Ovary (tissue), 9 donors: Measurements from ENCODE around the gene NCAPG. TPM values are rescaled to one million over a fixed set of nuclear protein-coding genes. Genes with fewer than 3 reads are reported as not detected.

Source experiments
- DNase-seq, 5 donors: peaks; one replicate each; pipeline ENCODE4 v3.0.0-alpha.2; 2019 to 2020
- H3K27ac ChIP-seq, 2 donors: fragments of 200-600 bp; one replicate each; pipeline versions ENCODE4 v1.5.1 to v1.8.0; 2019 to 2022
- H3K27me3 ChIP-seq: fragments of 200-600 bp; one replicate; pipeline ENCODE4 v1.8.0; 2022
- H3K36me3 ChIP-seq: fragments of 200-600 bp; sonication (generic); one replicate; pipeline ENCODE4 v1.5.1; 2019
- H3K4me1 ChIP-seq: one replicate; pipeline ENCODE4 v1.8.1; 2013; ENCODE audit warnings: mild to moderate bottlenecking, moderate library complexity; ENCODE audit not compliant: insufficient read depth
- H3K4me3 ChIP-seq: fragments of 200-600 bp; sonication (generic); one replicate; pipeline ENCODE4 v1.5.1; 2017
- H3K9me3 ChIP-seq, 2 donors: fragments of 200-600 bp in 1 of 2; sonication (generic) in 1 of 2; one replicate each; pipeline versions ENCODE4 v1.5.1 to v1.8.1; 2013 to 2019; ENCODE audit warnings: mild to moderate bottlenecking in 1 of 2, moderate library complexity in 1 of 2
- EP300 ChIP-seq: sonication (generic); formaldehyde crosslinking; IDR thresholded peaks from one replicate; pipeline ENCODE4 v1.6.1; 2017; ENCODE audit warnings: antibody characterized with exemption
- POLR2A ChIP-seq: fragments of 450-650 bp; IDR thresholded peaks from one replicate; pipeline ENCODE4 v1.6.1; 2017; ENCODE audit warnings: antibody characterized with exemption, mild to moderate bottlenecking, moderate library complexity
- WGBS, 3 donors: extraction: QIAGEN DNeasy Blood & Tissue Kit in 1 of 3; methylation state at CpG; one replicate each; pipeline versions ENCODE4 v1.1.5 to v1.1.7; 2013 to 2017; 5-methylcytosine and 5-hydroxymethylcytosine counted together
- intact Hi-C, 4 donors: fragments of 100-400 bp; cut with DNase I; formaldehyde crosslinking; loops; one replicate each; pipeline versions ENCODE4 v1.11.0 to v1.15.1; 2022 to 2023
- polyA plus RNA-seq, 2 donors: library from polyadenylated mRNA; stranded (reverse); fragments of 200-250 nt in 1 of 2; fragments of 350-450 nt in 1 of 2; fragmentation: Illumina TruSeq in 1 of 2; extraction: RNeasy Lipid Tissue Mini Kit (QIAGEN cat#74804) in 1 of 2; gene quantifications; one replicate each; pipeline ENCODE4 v1.2.3, GENCODE V29; 2013 to 2014
- total RNA-seq, 7 donors: library from RNA; depleted of rRNA in 2 of 7; stranded (reverse); fragments of >200 nt in 2 of 7; fragmentation: NEBNext Ultra II Directional in 3 of 7; extraction: Animal tissue kit (Norgen Biotek cat#: 25700) in 3 of 7; gene quantifications; one replicate each; pipeline versions ENCODE4 v1.1.0 to v1.2.4, GENCODE V29; 2016 to 2023
- TF ChIP-seq, protein P1 (sequence below), 3 donors: fragments of 450-650 bp in 2 of 3; fragments of 200-600 bp in 1 of 3; IDR thresholded peaks; one replicate each; pipeline versions ENCODE4 v1.5.1 to v1.8.0; 2016 to 2022; ENCODE audit warnings: antibody characterized with exemption in 3 of 3, mild to moderate bottlenecking in 1 of 3
- donor health status: DM: no; HTN: no; CAD: no; lungs with moderate emphysema.
- donor health status: DM: no; HTN: no; CAD: no.
- donor health status: Bipolar disorder and iron deficiency.
- donor health status: DM: yes; HTN: yes; CAD: no.
- donor health status: DM: no; HTN: no; CAD: no.
- donor health status: DM: yes; HTN: yes; CAD: no.

Gene NCAPG
- total and polyA plus RNA-seq, 9 donors: 0.25 to 1.9 (median 0.48) TPM; not detected in 2

DNA sequence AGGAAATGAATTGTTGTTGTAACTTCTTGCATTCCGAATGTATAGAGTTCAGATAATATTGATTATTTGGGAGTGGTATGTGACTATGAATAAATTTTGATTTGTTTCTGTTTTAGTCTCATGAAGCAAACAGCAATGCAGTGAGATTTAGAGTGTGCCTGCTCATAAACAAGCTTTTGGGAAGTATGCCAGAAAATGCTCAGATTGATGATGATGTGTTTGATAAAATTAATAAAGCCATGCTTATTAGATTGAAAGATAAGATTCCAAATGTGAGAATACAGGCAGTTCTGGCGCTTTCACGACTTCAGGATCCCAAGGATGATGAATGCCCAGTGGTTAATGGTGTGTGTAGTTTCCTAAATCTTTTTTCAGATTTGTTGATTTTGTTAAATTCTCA is 2.0 kb downstream of the NCAPG start:
- Histone ChIP-seq H3K4me3 (no peak overlapping the region), H3K27ac (no peak overlapping the region), H3K36me3 (no peaks in the 10 kb centered on the region), H3K27me3 (no peaks in the 10 kb centered on the region), H3K9me3 (no peaks in the 10 kb centered on the region), H3K4me1 (peaks cover under 1% of the 10 kb centered on the region)
- TF ChIP-seq, protein P1, sequence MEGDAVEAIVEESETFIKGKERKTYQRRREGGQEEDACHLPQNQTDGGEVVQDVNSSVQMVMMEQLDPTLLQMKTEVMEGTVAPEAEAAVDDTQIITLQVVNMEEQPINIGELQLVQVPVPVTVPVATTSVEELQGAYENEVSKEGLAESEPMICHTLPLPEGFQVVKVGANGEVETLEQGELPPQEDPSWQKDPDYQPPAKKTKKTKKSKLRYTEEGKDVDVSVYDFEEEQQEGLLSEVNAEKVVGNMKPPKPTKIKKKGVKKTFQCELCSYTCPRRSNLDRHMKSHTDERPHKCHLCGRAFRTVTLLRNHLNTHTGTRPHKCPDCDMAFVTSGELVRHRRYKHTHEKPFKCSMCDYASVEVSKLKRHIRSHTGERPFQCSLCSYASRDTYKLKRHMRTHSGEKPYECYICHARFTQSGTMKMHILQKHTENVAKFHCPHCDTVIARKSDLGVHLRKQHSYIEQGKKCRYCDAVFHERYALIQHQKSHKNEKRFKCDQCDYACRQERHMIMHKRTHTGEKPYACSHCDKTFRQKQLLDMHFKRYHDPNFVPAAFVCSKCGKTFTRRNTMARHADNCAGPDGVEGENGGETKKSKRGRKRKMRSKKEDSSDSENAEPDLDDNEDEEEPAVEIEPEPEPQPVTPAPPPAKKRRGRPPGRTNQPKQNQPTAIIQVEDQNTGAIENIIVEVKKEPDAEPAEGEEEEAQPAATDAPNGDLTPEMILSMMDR (IDR thresholded peaks at IDR 0.05): no peak
- no peak for TF ChIP-seq EP300
- no peak for TF ChIP-seq POLR2A
- intact Hi-C loops: loop anchor here in 2 of 4 donors (10.0 kb wide), 2 partner anchors 772 to 782 kb away; no protein-coding TSS in a partner anchor
- WGBS, 3 donors: 73 to 81% (median 80%) methylated on average over 3 of the region's 3 CpGs
- no peak for DNase-seq

DNA sequence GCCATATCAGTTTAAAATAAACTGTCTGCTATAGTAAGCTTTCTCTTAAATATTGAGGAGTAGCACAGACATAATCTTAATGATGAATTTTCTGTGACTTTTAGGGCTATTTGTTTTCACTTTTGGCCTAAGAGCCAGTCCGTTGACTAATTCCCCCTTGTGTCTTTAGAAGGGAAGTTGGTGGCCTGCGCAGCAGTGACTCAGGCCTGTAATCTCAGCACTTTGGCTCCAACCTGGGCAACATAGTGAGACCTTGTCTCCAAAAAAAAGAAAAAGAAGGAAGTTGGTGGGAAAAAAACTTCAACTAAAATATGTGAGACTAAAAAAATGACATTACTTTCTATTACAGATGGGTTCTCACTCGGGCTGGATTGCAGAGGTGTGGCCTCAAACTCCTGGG is 3.4 kb downstream of the NCAPG start:
- intact Hi-C loops: loop anchor here in 2 of 4 donors (10.0 kb wide), 2 partner anchors 771 to 781 kb away; no protein-coding TSS in a partner anchor
- no peak overlapping the region for H3K4me3 ChIP-seq
- no peak for TF ChIP-seq EP300
- TF ChIP-seq POLR2A: no peak
- TF ChIP-seq, protein P1 (IDR thresholded peaks at IDR 0.05): no peak
- H3K36me3 ChIP-seq: no peaks in the 10 kb centered on the region
- H3K27ac ChIP-seq: no peak overlapping the region
- no peaks in the 10 kb centered on the region for H3K9me3 ChIP-seq
- H3K27me3 ChIP-seq: no peaks in the 10 kb centered on the region
- DNase-seq: no peak
- 79 to 84% (median 82%) methylated on average over 3 of the region's 3 CpGs for WGBS, 3 donors
- H3K4me1 ChIP-seq: no peaks in the 10 kb centered on the region

DNA sequence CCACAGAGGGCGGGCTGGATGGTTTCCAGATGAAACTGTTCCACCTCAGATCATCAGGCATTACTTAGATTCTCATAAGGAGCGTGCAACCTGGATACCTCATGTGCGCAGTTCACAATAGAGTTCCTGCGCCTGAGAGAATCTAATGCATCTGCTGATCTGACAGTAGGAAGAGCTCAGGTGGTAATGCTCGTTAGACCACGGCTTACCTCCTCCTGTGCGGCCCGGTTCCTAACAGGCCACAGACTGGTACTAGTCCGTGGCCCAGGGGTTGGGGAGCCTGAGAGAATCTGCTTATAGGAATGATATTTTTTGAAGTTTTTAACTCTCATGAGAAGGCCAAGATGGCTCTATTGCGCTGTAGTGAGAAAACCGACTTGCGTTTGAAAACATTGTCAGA is 5.4 kb downstream of the NCAPG start:
- no peak overlapping the region for H3K27ac ChIP-seq
- TF ChIP-seq POLR2A (no peak), EP300 (no peak)
- TF ChIP-seq, protein P1 (IDR thresholded peaks at IDR 0.05): no peak
- H3K36me3 ChIP-seq: no peaks in the 10 kb centered on the region
- intact Hi-C loops: loop anchor here in 2 of 4 donors (10.0 kb wide), 2 partner anchors 769 to 779 kb away; no protein-coding TSS in a partner anchor
- H3K4me1 ChIP-seq: no peaks in the 10 kb centered on the region
- no peak overlapping the region for H3K4me3 ChIP-seq
- WGBS, 3 donors: 95 to 96% (median 96%) methylated on average over 12 of the region's 12 CpGs
- no peak for DNase-seq
- H3K27me3 ChIP-seq: no peaks in the 10 kb centered on the region
- H3K9me3 ChIP-seq: no peaks in the 10 kb centered on the region

DNA sequence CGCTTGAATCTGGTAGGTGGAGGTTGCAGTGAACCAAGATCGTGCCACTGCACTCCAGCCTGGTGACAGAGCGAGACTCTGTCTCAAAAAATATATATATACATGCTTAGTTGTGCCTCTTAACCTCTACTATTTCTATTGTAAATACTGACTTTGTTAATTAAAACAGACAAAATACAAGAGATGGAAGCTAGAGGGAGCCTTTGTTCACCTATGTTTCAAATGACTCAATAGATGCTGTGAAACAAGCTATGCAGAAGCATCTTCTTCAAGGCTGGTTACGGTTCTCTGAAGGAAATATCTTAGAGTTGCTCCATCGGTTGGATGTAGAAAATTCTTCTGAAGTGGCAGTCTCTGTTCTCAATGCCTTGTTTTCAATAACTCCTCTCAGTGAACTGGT is 6.2 kb downstream of the NCAPG start:
- no peaks in the 10 kb centered on the region for H3K36me3 ChIP-seq
- H3K27ac ChIP-seq: no peak overlapping the region
- no peak for DNase-seq
- H3K4me3 ChIP-seq: no peak overlapping the region
- TF ChIP-seq POLR2A: no peak
- TF ChIP-seq, protein P1 (IDR thresholded peaks at IDR 0.05): peak in 2 of 3 donors; percentile 47 to 58
- no peaks in the 10 kb centered on the region for H3K27me3 ChIP-seq
- intact Hi-C loops: loop anchor here in 2 of 4 donors (10.0 kb wide), 2 partner anchors 768 to 778 kb away; no protein-coding TSS in a partner anchor
- no peaks in the 10 kb centered on the region for H3K9me3 ChIP-seq
- 41 to 47% (median 45%) methylated on average over 5 of the region's 5 CpGs for WGBS, 3 donors
- H3K4me1 ChIP-seq: no peaks in the 10 kb centered on the region
